ENCODE measurements around the gene KLHL33. TPM values are rescaled to one million over a fixed set of nuclear protein-coding genes. Genes with fewer than 3 reads are reported as not detected.

The KLHL33 gene
- total and polyA plus RNA-seq, 10 of the 15 experiments (the other 5 are each of a cell fraction or from before 2014, with no cell fraction given), result 0.01 to 0.16 (median 0.04) TPM; not detected in 5

- peak; percentile 94 for TF ChIP-seq IKZF1 (conservative IDR thresholded peaks at IDR 0.05)
- peak; percentile 84 to 86 for TF ChIP-seq IKZF2 (IDR thresholded peaks at IDR 0.05)
- no peak for TF ChIP-seq YBX1 (IDR thresholded peaks at IDR 0.05)
- TF ChIP-seq, protein P1, sequence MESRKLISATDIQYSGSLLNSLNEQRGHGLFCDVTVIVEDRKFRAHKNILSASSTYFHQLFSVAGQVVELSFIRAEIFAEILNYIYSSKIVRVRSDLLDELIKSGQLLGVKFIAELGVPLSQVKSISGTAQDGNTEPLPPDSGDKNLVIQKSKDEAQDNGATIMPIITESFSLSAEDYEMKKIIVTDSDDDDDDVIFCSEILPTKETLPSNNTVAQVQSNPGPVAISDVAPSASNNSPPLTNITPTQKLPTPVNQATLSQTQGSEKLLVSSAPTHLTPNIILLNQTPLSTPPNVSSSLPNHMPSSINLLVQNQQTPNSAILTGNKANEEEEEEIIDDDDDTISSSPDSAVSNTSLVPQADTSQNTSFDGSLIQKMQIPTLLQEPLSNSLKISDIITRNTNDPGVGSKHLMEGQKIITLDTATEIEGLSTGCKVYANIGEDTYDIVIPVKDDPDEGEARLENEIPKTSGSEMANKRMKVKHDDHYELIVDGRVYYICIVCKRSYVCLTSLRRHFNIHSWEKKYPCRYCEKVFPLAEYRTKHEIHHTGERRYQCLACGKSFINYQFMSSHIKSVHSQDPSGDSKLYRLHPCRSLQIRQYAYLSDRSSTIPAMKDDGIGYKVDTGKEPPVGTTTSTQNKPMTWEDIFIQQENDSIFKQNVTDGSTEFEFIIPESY (IDR thresholded peaks at IDR 0.05), result no peak
- peak in 1 of 2 experiments; percentile 26; a peak in 1 of 4 replicates for TF ChIP-seq ETV6 (conservative IDR thresholded peaks at IDR 0.05 in 1 of 2, IDR thresholded peaks at IDR 0.05 in 1 of 2; ENCODE audit: borderline replicate concordance in 1 of 2, low read depth in 1 of 2)
- TF ChIP-seq RAD51 (IDR thresholded peaks at IDR 0.05), result no peak
- TF ChIP-seq JUNB (IDR thresholded peaks at IDR 0.05), result no peak
- TF ChIP-seq GABPA (IDR thresholded peaks at IDR 0.05; ENCODE audit: low read depth), result no peak
- peak; percentile 79 for TF ChIP-seq GATAD2B (conservative IDR thresholded peaks at IDR 0.05; ENCODE audit: low read depth)
- peak; percentile 55; the same call in 1 of the 2 replicates for TF ChIP-seq MAX (IDR thresholded peaks at IDR 0.05; ENCODE audit: low read depth, low read length)
- no peak for TF ChIP-seq CHD2 (IDR thresholded peaks at IDR 0.05; ENCODE audit: borderline replicate concordance, low read depth, low read length)
- TF ChIP-seq, protein P2, sequence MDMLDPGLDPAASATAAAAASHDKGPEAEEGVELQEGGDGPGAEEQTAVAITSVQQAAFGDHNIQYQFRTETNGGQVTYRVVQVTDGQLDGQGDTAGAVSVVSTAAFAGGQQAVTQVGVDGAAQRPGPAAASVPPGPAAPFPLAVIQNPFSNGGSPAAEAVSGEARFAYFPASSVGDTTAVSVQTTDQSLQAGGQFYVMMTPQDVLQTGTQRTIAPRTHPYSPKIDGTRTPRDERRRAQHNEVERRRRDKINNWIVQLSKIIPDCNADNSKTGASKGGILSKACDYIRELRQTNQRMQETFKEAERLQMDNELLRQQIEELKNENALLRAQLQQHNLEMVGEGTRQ (IDR thresholded peaks at IDR 0.05; ENCODE audit: borderline replicate concordance, low read depth, low read length), result no peak
- TF ChIP-seq HDAC2 (IDR thresholded peaks at IDR 0.05), result no peak
- no peak for TF ChIP-seq SMARCA5 (IDR thresholded peaks at IDR 0.05)
- TF ChIP-seq SMAD1 (IDR thresholded peaks at IDR 0.05; ENCODE audit: low read depth, partially characterized antibody), result no peak
- no peak for TF ChIP-seq SUZ12 (IDR thresholded peaks at IDR 0.05; ENCODE audit: unreplicated experiment)
- TF ChIP-seq, protein P3, sequence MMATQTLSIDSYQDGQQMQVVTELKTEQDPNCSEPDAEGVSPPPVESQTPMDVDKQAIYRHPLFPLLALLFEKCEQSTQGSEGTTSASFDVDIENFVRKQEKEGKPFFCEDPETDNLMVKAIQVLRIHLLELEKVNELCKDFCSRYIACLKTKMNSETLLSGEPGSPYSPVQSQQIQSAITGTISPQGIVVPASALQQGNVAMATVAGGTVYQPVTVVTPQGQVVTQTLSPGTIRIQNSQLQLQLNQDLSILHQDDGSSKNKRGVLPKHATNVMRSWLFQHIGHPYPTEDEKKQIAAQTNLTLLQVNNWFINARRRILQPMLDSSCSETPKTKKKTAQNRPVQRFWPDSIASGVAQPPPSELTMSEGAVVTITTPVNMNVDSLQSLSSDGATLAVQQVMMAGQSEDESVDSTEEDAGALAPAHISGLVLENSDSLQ (IDR thresholded peaks at IDR 0.05), result no peak
- TF ChIP-seq, protein P4, sequence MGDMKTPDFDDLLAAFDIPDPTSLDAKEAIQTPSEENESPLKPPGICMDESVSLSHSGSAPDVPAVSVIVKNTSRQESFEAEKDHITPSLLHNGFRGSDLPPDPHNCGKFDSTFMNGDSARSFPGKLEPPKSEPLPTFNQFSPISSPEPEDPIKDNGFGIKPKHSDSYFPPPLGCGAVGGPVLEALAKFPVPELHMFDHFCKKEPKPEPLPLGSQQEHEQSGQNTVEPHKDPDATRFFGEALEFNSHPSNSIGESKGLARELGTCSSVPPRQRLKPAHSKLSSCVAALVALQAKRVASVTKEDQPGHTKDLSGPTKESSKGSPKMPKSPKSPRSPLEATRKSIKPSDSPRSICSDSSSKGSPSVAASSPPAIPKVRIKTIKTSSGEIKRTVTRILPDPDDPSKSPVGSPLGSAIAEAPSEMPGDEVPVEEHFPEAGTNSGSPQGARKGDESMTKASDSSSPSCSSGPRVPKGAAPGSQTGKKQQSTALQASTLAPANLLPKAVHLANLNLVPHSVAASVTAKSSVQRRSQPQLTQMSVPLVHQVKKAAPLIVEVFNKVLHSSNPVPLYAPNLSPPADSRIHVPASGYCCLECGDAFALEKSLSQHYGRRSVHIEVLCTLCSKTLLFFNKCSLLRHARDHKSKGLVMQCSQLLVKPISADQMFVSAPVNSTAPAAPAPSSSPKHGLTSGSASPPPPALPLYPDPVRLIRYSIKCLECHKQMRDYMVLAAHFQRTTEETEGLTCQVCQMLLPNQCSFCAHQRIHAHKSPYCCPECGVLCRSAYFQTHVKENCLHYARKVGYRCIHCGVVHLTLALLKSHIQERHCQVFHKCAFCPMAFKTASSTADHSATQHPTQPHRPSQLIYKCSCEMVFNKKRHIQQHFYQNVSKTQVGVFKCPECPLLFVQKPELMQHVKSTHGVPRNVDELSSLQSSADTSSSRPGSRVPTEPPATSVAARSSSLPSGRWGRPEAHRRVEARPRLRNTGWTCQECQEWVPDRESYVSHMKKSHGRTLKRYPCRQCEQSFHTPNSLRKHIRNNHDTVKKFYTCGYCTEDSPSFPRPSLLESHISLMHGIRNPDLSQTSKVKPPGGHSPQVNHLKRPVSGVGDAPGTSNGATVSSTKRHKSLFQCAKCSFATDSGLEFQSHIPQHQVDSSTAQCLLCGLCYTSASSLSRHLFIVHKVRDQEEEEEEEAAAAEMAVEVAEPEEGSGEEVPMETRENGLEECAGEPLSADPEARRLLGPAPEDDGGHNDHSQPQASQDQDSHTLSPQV (IDR thresholded peaks at IDR 0.05), result no peak
- TF ChIP-seq, protein P5, sequence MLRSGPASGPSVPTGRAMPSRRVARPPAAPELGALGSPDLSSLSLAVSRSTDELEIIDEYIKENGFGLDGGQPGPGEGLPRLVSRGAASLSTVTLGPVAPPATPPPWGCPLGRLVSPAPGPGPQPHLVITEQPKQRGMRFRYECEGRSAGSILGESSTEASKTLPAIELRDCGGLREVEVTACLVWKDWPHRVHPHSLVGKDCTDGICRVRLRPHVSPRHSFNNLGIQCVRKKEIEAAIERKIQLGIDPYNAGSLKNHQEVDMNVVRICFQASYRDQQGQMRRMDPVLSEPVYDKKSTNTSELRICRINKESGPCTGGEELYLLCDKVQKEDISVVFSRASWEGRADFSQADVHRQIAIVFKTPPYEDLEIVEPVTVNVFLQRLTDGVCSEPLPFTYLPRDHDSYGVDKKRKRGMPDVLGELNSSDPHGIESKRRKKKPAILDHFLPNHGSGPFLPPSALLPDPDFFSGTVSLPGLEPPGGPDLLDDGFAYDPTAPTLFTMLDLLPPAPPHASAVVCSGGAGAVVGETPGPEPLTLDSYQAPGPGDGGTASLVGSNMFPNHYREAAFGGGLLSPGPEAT (IDR thresholded peaks at IDR 0.05; ENCODE audit: low read depth), result peak; percentile 53
- peak; percentile 88; the same call in 1 of the 2 replicates for TF ChIP-seq TCF12 (IDR thresholded peaks at IDR 0.05; ENCODE audit: low read depth, low read length)
Observed at GRCh38 chr14:20412876-20413743, 22.9 kb downstream of the KLHL33 start, which contains the start of gene TEP1 (continued).

Measured in GM12878 (cell line).